Mammary epithelial cell (primary cell): ENCODE data around the gene FCHSD2.

Experiments used
- CTCF ChIP-seq, 2 donors: IDR thresholded peaks in 1 of 2; conservative IDR thresholded peaks in 1 of 2; 2 replicates each; pipeline ENCODE4 v1.5.1; 2011 to 2012; ENCODE audit warnings: inconsistent platforms in 2 of 2, low read length in 2 of 2, mild to moderate bottlenecking in 2 of 2, control low read depth in 1 of 2, low read depth in 1 of 2; ENCODE audit not compliant: insufficient read depth in 1 of 2; ENCODE audit errors: extremely low read depth in 1 of 2
- EZH2 ChIP-seq: IDR thresholded peaks from 2 replicates; pipeline ENCODE4 v1.6.1; 2012; ENCODE audit warnings: low read length, inconsistent platforms, borderline replicate concordance

GRCh38 chr11:72932132-72932570 lies 210.0 kb downstream of the FCHSD2 start:
- TF ChIP-seq CTCF (conservative IDR thresholded peaks at IDR 0.05 in 1 of 2, IDR thresholded peaks at IDR 0.05 in 1 of 2; ENCODE audit: extremely low read depth in 1 of 2, insufficient read depth in 1 of 2, low read depth in 1 of 2, low read length in 2 of 2) (no peak), EZH2 (no peak)
